ENCODE data around the gene TEX14.
"Not testable (repeated sequence)": the region's sequence is repeated elsewhere in the genome, so short reads cannot be mapped to it uniquely, and the experiment has no call there.

The TEX14 gene

DNA sequence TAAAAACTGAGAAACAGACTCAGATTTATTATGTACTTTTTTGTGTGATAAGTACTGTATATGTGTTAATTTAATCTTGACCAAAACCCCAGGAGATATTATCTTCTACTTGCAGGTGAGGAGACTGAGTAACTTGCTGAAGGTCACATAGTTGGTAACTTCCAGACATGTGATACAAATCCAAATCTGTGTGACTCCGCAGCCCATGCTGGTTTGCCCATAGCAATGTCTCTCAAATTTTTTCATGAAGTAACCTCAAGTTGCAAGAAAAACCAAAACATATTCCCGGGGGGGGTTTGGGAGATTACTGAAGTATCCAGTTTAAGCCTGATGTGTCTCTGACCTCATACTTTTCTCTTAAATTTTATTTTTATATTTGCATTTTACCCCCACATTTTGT lies 3.3 kb downstream of the TEX14 start:
- Histone ChIP-seq H3K36me3 (no peaks in the 10 kb centered on the region), H3K27me3 (no peaks in the 10 kb centered on the region), H3K4me3 (no peak overlapping the region), H3K4me1 (peaks cover 0 to 12% (median 7%) of the 10 kb centered on the region in 4 donors), H3K27ac (no peak overlapping the region), H3K9me3 (no peaks in the 10 kb centered on the region)
- no peak for DNase-seq
- TF ChIP-seq, protein P1, sequence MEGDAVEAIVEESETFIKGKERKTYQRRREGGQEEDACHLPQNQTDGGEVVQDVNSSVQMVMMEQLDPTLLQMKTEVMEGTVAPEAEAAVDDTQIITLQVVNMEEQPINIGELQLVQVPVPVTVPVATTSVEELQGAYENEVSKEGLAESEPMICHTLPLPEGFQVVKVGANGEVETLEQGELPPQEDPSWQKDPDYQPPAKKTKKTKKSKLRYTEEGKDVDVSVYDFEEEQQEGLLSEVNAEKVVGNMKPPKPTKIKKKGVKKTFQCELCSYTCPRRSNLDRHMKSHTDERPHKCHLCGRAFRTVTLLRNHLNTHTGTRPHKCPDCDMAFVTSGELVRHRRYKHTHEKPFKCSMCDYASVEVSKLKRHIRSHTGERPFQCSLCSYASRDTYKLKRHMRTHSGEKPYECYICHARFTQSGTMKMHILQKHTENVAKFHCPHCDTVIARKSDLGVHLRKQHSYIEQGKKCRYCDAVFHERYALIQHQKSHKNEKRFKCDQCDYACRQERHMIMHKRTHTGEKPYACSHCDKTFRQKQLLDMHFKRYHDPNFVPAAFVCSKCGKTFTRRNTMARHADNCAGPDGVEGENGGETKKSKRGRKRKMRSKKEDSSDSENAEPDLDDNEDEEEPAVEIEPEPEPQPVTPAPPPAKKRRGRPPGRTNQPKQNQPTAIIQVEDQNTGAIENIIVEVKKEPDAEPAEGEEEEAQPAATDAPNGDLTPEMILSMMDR (IDR thresholded peaks at IDR 0.05): no peak
- intact Hi-C loops (cut with DNase I; ENCODE audit: low total_unique reads): no loop called here

DNA sequence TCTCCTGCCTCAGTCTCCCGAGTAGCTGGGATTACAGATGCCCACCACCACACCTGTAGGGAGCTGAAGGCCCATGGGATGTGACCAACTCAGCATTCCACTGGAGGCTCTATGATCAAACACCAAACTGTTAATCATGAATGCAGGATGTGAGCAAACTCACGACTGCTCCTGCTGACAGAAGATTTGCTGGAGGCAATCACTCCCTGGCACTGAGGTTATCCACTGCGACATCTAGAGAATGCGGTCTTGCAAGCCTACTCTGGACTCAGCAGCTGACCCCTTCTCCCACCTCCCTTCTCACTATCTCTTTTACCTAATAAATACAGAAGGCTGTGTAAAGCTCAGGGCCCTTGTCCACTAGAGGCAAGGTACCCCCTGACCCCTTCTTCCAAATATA lies 4.9 kb downstream of the TEX14 start:
- no peaks in the 10 kb centered on the region for H3K9me3 ChIP-seq
- no peak overlapping the region for H3K27ac ChIP-seq
- DNase-seq: no peak
- intact Hi-C loops (cut with DNase I; ENCODE audit: low total_unique reads): no loop called here
- H3K36me3 ChIP-seq: no peaks in the 10 kb centered on the region
- H3K4me1 ChIP-seq: peaks cover 0 to 3% (median under 1%) of the 10 kb centered on the region in 4 donors
- H3K27me3 ChIP-seq: no peaks in the 10 kb centered on the region
- TF ChIP-seq, protein P1 (IDR thresholded peaks at IDR 0.05): no peak
- no peak overlapping the region for H3K4me3 ChIP-seq

DNA sequence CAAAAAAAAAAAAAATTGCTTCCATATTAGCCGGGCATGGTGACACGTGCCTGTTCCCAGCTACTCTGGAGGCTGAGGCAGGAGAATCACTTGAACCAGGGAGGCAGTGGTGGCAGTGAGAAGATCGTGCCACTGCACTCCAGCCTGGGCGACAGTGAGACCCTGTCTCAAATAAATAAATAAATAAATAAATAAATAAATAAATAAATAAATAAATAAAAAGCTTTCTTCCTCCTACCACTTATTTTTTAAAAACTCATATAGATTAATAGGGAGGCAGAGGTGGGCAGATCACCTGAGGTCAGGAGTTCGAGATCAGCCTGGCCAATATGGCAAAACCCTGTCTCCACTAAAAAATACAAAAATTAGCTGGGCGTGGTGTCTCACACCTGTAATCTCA lies 7.4 kb downstream of the TEX14 start:
- H3K27me3 ChIP-seq; H3K4me3 ChIP-seq; H3K27ac ChIP-seq; H3K36me3 ChIP-seq; DNase-seq; intact Hi-C loops (cut with DNase I; ENCODE audit: low total_unique reads); H3K9me3 ChIP-seq; H3K4me1 ChIP-seq: not testable (repeated sequence)

DNA sequence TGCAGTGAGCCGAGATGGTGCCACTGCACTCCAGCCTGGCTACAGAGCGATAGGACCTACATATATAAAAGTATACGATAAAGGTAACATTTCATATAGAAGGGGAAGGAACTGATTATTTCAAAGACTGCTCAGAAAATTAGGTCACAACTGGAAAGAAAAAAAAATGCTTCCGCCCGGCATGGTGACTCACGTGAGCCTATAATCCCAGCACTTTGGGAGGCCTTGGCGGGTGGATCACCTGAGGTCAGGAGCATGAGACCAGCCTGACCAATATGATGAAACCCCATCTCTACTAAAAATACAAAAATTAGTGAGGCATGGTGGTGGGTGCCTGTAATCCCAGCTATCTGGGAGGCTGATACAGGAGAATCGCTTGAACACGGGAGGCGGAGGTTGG lies 7.8 kb downstream of the TEX14 start:
- intact Hi-C loops (cut with DNase I; ENCODE audit: low total_unique reads): no loop called here
- DNase-seq: no peak
- TF ChIP-seq, protein P1 (IDR thresholded peaks at IDR 0.05): no peak
- Histone ChIP-seq H3K4me3 (no peak overlapping the region), H3K9me3 (no peaks in the 10 kb centered on the region), H3K27me3 (no peaks in the 10 kb centered on the region), H3K4me1 (no peaks in the 10 kb centered on the region), H3K36me3 (no peaks in the 10 kb centered on the region), H3K27ac (no peak overlapping the region)

DNA sequence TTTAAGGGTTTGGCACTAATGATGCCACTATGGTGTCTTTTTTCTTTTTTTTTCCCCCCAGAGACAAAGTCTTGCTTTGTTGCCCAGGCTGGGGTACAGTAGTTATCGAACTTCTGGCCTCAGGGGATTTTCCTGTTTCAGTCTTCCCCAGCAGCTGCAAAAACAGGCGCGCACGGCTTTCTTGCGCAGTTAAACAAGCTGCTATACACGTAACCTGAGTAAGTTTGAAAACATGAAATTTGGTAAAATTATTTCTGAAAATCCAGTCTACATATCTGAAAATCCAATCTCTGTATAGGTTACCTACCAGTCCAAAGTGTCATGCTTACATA lies 11.8 kb downstream of the TEX14 start:
- Histone ChIP-seq H3K4me3 (no peak overlapping the region), H3K27me3 (no peaks in the 10 kb centered on the region), H3K4me1 (no peaks in the 10 kb centered on the region), H3K36me3 (no peaks in the 10 kb centered on the region), H3K9me3 (no peaks in the 10 kb centered on the region), H3K27ac (no peak overlapping the region)
- intact Hi-C loops (cut with DNase I; ENCODE audit: low total_unique reads): no loop called here
- DNase-seq: no peak
- TF ChIP-seq, protein P1 (IDR thresholded peaks at IDR 0.05): no peak

DNA sequence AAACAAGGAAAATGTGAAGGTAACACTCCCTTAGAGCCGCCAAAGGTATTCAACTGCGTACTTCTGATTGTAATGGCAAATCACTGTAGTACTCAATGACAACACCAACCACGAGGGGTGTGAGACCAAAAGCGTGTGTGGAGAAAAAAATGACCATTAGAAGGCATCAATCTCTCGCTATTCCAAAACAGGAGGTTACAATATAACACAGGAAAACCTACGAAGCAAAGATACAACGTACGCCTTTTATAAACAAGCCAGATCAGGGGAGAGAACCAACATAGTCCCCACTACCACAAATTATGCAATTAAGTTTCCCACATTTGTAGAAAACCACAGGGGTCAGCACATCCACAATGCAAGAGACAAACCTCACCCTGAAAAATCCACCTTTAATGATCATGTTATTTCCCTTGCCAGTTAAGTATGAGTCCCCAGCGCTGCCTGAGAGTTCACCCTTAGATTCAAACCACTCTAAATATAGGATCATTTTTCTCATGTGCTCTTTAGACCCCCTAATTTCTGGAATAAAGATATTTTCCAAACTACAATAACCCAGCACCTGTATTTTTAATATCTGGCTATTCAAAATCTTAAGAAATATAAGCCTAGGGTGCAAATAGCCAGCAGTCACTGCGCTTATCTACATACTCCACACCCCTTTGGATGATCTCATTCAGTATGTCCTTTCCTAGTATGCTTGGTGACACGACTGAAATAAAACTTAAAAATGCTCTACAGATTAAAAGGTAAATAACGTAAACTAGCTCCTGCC lies 12.4 kb downstream of the TEX14 start:
- no peaks in the 10 kb centered on the region for H3K27me3 ChIP-seq
- DNase-seq: no peak
- H3K4me1 ChIP-seq: no peaks in the 10 kb centered on the region
- H3K4me3 ChIP-seq: no peak overlapping the region
- TF ChIP-seq, protein P1 (IDR thresholded peaks at IDR 0.05): no peak
- H3K27ac ChIP-seq: no peak overlapping the region
- intact Hi-C loops (cut with DNase I; ENCODE audit: low total_unique reads): no loop called here
- no peaks in the 10 kb centered on the region for H3K36me3 ChIP-seq
- H3K9me3 ChIP-seq: no peaks in the 10 kb centered on the region

DNA sequence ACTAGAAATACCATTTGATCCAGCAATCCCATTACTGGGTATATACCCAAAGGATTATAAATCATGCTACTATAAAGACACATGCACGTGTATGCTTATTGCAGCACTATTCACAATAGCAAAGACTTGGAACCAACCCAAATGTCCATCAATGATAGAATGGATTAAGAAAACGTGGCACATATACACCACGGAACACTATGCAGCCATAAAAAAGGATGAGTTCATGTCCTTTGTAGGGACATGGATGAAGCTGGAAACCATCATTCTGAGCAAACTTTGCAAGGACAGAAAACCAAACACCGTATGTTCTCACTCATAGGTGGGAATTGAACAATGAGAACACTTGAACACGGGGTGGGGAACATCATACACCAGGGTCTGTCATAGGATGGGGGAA lies 13.6 kb downstream of the TEX14 start:
- H3K4me3 ChIP-seq; H3K4me1 ChIP-seq; H3K9me3 ChIP-seq; H3K27me3 ChIP-seq; H3K27ac ChIP-seq; DNase-seq; intact Hi-C loops (cut with DNase I; ENCODE audit: low total_unique reads); H3K36me3 ChIP-seq: not testable (repeated sequence)

Data from tibial artery (tissue), 4 donors.